A673 (cell line): ENCODE measurements around the gene NGDN. TPM values are rescaled to one million over a fixed set of nuclear protein-coding genes. Genes with fewer than 3 reads are reported as not detected.

Experiments
- BruUV-seq: library from RNA; stranded (reverse); fragments of 400-500 nt; replicated peaks from 2 replicates; lab custom pipeline; 2021; lab: Mats Ljungman, UMichigan
- CTCF ChIA-PET: fragments of 300-600 bp; sonication (Branson Sonifier 250); formaldehyde crosslinking; loops from one replicate; lab custom pipeline; 2022; ENCODE audit warnings: antibody characterized with exemption; lab: Charles Lee
- POLR2A ChIA-PET: fragments of 300-600 bp; sonication (Branson Sonifier 250); formaldehyde crosslinking; loops from one replicate; lab custom pipeline; 2022; ENCODE audit warnings: antibody characterized with exemption; ENCODE audit not compliant: low non-redundant PET; lab: Charles Lee
- DNase-seq: peaks from one replicate; pipeline ENCODE4 v3.0.0-alpha.2; 2015; ENCODE audit warnings: low spot score
- H3K27ac ChIP-seq: fragments of 200-600 bp; sonication (generic); 2 replicates; pipeline ENCODE4 v1.5.1; 2016; ENCODE audit warnings: mixed run types, low read depth, mild to moderate bottlenecking, mixed read lengths, antibody characterized with exemption, low read length; ENCODE audit not compliant: poor library complexity, severe bottlenecking
- H3K27me3 ChIP-seq: fragments of 200-600 bp; sonication (generic); replicated peaks from 2 replicates; pipeline ENCODE4 v1.6.1; 2017; ENCODE audit warnings: mixed run types, low read depth, mild to moderate bottlenecking, mixed read lengths, antibody characterized with exemption, low read length; ENCODE audit not compliant: insufficient read depth, poor library complexity
- H3K36me3 ChIP-seq: fragments of 200-600 bp; sonication (generic); 2 replicates; pipeline ENCODE4 v1.6.1; 2016; ENCODE audit warnings: mixed run types, mild to moderate bottlenecking, mixed read lengths, antibody characterized with exemption, low read length; ENCODE audit not compliant: insufficient read depth, poor library complexity, severe bottlenecking
- H3K4me1 ChIP-seq: fragments of 200-600 bp; sonication (generic); 2 replicates; pipeline ENCODE4 v1.6.1; 2017; ENCODE audit warnings: mixed run types, mild to moderate bottlenecking, mixed read lengths, antibody characterized with exemption, low read length; ENCODE audit not compliant: insufficient read depth, poor library complexity, severe bottlenecking
- H3K4me3 ChIP-seq: fragments of 200-600 bp; sonication (generic); 2 replicates; pipeline ENCODE4 v1.5.1; 2016; ENCODE audit warnings: low read depth, mixed run types, mild to moderate bottlenecking, mixed read lengths, low read length; ENCODE audit not compliant: poor library complexity, severe bottlenecking
- H3K9me3 ChIP-seq: fragments of 200-600 bp; sonication (generic); 2 replicates; pipeline ENCODE4 v1.6.1; 2016; ENCODE audit warnings: mixed run types, low read depth, mild to moderate bottlenecking, mixed read lengths, antibody characterized with exemption, low read length; ENCODE audit not compliant: poor library complexity, severe bottlenecking
- CTCF ChIP-seq: fragments of 300-800, 200-600 bp; sonication (generic); conservative IDR thresholded peaks from 2 replicates; pipeline ENCODE4 v1.5.1; 2017; ENCODE audit warnings: low read depth, mild to moderate bottlenecking, antibody characterized with exemption, low read length, moderate library complexity, mixed read lengths
- EZH2 ChIP-seq: fragments of 200-600 bp; sonication (generic); IDR thresholded peaks from 2 replicates; pipeline ENCODE4 v1.6.1; 2017; ENCODE audit warnings: borderline replicate concordance, low read depth, mild to moderate bottlenecking, mixed read lengths, antibody characterized with exemption, low read length; ENCODE audit not compliant: poor library complexity, severe bottlenecking
- intact Hi-C: fragments of 100-400 bp; cut with micrococcal nuclease; formaldehyde crosslinking; loops from one replicate; pipeline ENCODE4 v1.10.0; 2022; ENCODE audit not compliant: unreplicated experiment
- total RNA-seq: library from RNA; stranded (reverse); gene quantifications from 2 replicates; pipeline ENCODE4 v1.2.3, GENCODE V29; 2021

NGDN gene
- total RNA-seq, 1 experiment from 2014 or later: 71.2 TPM

DNA sequence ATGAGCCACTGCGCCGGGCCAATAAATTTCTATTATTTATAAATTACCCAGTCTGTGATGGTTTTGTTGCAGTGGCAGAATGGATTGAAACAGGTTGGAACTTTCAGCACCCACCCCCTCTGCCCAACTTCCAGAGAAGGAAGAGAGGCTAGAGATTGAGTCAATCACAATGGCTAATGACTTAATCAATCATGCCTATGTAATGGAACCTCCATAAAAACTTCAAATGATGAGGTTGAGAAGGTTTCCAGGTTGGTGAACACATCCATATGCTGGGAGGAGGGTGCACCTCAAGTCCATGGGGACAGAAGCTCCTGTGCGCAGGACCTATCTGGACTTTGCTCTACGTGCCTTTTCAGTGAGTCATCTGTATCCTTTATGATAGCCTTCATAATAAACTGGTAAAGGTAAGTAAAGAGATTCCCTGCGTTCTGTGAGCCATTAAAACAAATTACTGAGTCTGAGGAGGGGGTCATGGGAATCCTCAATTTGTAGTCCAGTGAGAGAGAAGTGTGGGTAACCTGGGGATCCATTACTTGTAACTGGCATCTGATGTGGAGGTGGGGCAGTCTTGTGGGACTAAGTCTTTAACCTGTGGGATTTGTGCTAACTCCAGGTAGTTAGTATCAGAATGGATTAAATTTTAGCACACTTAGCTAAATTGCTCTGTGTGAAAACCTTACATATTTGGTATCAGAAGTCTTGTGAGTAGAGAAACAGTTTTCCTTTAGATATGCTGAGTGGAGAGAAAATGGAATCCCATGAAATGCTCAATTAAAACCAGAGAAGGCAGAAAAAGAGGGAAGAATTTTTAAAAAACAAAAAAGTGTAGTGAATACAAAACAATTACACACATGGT is 11.7 kb upstream of the NGDN start:
- intact Hi-C loops: loop anchor here (5.0 kb wide), 1 partner anchor 126 kb away; no protein-coding TSS in a partner anchor
- CTCF ChIA-PET: no interaction called here
- BruUV-seq: no TSS peak

GRCh38 chr14:23460960-23461359 is 8.5 kb upstream of the NGDN start:
- Histone ChIP-seq H3K27ac (no peak overlapping the region), H3K4me1 (no peaks in the 10 kb centered on the region), H3K27me3 (no peaks in the 10 kb centered on the region), H3K36me3 (no peaks in the 10 kb centered on the region), H3K4me3 (no peak overlapping the region), H3K9me3 (no peaks in the 10 kb centered on the region)
- DNase-seq: no peak
- intact Hi-C loops: loop anchor here (10.0 kb wide), 1 partner anchor 196 kb away; no protein-coding TSS in a partner anchor
- no TSS peak for BruUV-seq
- TF ChIP-seq CTCF: no peak
- no peak for TF ChIP-seq EZH2
- CTCF ChIA-PET: interaction anchor here (0.6 kb wide), 1 partner anchor 18 kb away, joined by 5 read pairs; no protein-coding TSS in a partner anchor
- POLR2A ChIA-PET: no interaction called here

More for the DNA sequence above, 11.7 kb upstream of the NGDN start:
- no peaks in the 10 kb centered on the region for H3K27me3 ChIP-seq
- no peaks in the 10 kb centered on the region for H3K9me3 ChIP-seq
- POLR2A ChIA-PET: no interaction called here
- TF ChIP-seq CTCF (no peak), EZH2 (no peak)
- H3K4me3 ChIP-seq: no peak overlapping the region
- DNase-seq: no peak
- no peaks in the 10 kb centered on the region for H3K4me1 ChIP-seq
- no peak overlapping the region for H3K27ac ChIP-seq
- no peaks in the 10 kb centered on the region for H3K36me3 ChIP-seq

DNA sequence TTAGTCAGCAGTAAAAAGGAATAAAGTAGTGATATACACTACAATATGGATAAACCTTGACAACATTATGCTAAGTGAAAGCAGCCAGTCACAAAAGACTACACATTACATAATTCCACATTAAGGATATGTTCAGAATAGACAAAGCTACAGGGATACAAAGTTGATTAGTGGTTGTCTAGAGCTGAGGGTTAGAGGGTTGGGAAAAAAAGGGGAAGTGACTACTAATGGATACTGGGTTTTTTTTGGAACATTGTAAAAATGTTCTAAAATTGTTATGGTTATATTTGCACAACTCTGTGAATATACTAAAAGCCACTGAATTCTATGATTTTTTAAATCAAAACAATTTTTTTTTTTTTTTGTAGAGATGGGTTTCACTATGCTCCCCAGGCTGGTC is 4.8 kb upstream of the NGDN start:
- Histone ChIP-seq H3K4me3 (no peak overlapping the region), H3K27me3 (no peaks in the 10 kb centered on the region), H3K27ac (no peak overlapping the region), H3K9me3 (no peaks in the 10 kb centered on the region), H3K36me3 (no peaks in the 10 kb centered on the region), H3K4me1 (no peaks in the 10 kb centered on the region)
- ChIA-PET POLR2A (no interaction called here), CTCF (no interaction called here)
- no peak for DNase-seq
- no TSS peak for BruUV-seq
- intact Hi-C loops: loop anchor here (5.0 to 10.0 kb wide), 2 partner anchors 142 to 200 kb away; partner anchors contain the start of gene PABPN1
- TF ChIP-seq CTCF: no peak
- no peak for TF ChIP-seq EZH2
